Measurements from ENCODE around the gene MIER1.
A peak's percentile ranks its signal among the peaks of the same experiment; 100 is the strongest.

MIER1 gene

GRCh38 chr1:66993076-66993475 lies 68.3 kb downstream of the MIER1 start:
- H3K9me2 ChIP-seq (replicated peaks; ENCODE audit: insufficient read depth, low read length), result no peaks in the 10 kb centered on the region
- H4K20me1 ChIP-seq (ENCODE audit: low read depth, low read length), result no peaks in the 10 kb centered on the region
- no peaks in the 10 kb centered on the region for H3K27me3 ChIP-seq (ENCODE audit: low read length)
- no peak overlapping the region for H3K27ac ChIP-seq (ENCODE audit: low read depth, low read length)
- H3K9me3 ChIP-seq (ENCODE audit: insufficient read depth, low read length), result no peaks in the 10 kb centered on the region
- no peak overlapping the region for H3K4me3 ChIP-seq (ENCODE audit: insufficient read depth, low read length, poor library complexity, severe bottlenecking)
- no peaks in the 10 kb centered on the region for H3K79me2 ChIP-seq (ENCODE audit: insufficient read depth, low read length)
- H3F3A ChIP-seq (ENCODE audit: insufficient read depth), result peaks cover 11% of the 10 kb centered on the region
- TF ChIP-seq EZH2phosphoT487 (conservative IDR thresholded peaks at IDR 0.05; ENCODE audit: low read length) (no peak), CTCF (IDR thresholded peaks at IDR 0.05; ENCODE audit: insufficient read depth, low read length, poor library complexity, severe bottlenecking) (no peak)
- H3K4me2 ChIP-seq (ENCODE audit: low read depth, low read length, poor library complexity, severe bottlenecking), result no peak overlapping the region
- no peak overlapping the region for H2AFZ ChIP-seq (ENCODE audit: low read depth, low read length, severe bottlenecking)
- H3K9ac ChIP-seq (ENCODE audit: low read length), result no peak overlapping the region
- no peaks in the 10 kb centered on the region for H3K36me3 ChIP-seq (ENCODE audit: low read length)

GRCh38 chr1:66996018-66996682 lies 71.4 kb downstream of the MIER1 start:
- Histone ChIP-seq H3K9me3 (ENCODE audit: insufficient read depth, low read length) (no peaks in the 10 kb centered on the region), H3K79me2 (ENCODE audit: insufficient read depth, low read length) (no peaks in the 10 kb centered on the region), H3K4me2 (ENCODE audit: low read depth, low read length, poor library complexity, severe bottlenecking) (peak overlapping the region; percentile 7), H3F3A (ENCODE audit: insufficient read depth) (no peaks in the 10 kb centered on the region; the same call in 1 of the 2 replicates), H3K9ac (ENCODE audit: low read length) (no peak overlapping the region), H3K27me3 (ENCODE audit: low read length) (no peaks in the 10 kb centered on the region), H4K20me1 (ENCODE audit: low read depth, low read length) (no peaks in the 10 kb centered on the region), H3K9me2 (replicated peaks; ENCODE audit: insufficient read depth, low read length) (no peaks in the 10 kb centered on the region), H3K27ac (ENCODE audit: low read depth, low read length) (no peak overlapping the region), H3K36me3 (ENCODE audit: low read length) (no peaks in the 10 kb centered on the region), H3K4me3 (ENCODE audit: insufficient read depth, low read length, poor library complexity, severe bottlenecking) (no peak overlapping the region), H2AFZ (ENCODE audit: low read depth, low read length, severe bottlenecking) (no peak overlapping the region)
- TF ChIP-seq EZH2phosphoT487 (conservative IDR thresholded peaks at IDR 0.05; ENCODE audit: low read length) (no peak), CTCF (IDR thresholded peaks at IDR 0.05; ENCODE audit: insufficient read depth, low read length, poor library complexity, severe bottlenecking) (peak; percentile 89)

GRCh38 chr1:66998972-66999371 lies 74.2 kb downstream of the MIER1 start:
- Histone ChIP-seq H3F3A (ENCODE audit: insufficient read depth) (no peaks in the 10 kb centered on the region), H3K9me2 (replicated peaks; ENCODE audit: insufficient read depth, low read length) (no peaks in the 10 kb centered on the region), H2AFZ (ENCODE audit: low read depth, low read length, severe bottlenecking) (no peak overlapping the region), H4K20me1 (ENCODE audit: low read depth, low read length) (no peaks in the 10 kb centered on the region), H3K36me3 (ENCODE audit: low read length) (no peaks in the 10 kb centered on the region), H3K27me3 (ENCODE audit: low read length) (no peaks in the 10 kb centered on the region), H3K4me3 (ENCODE audit: insufficient read depth, low read length, poor library complexity, severe bottlenecking) (no peak overlapping the region), H3K9me3 (ENCODE audit: insufficient read depth, low read length) (no peaks in the 10 kb centered on the region), H3K27ac (ENCODE audit: low read depth, low read length) (no peak overlapping the region), H3K4me2 (ENCODE audit: low read depth, low read length, poor library complexity, severe bottlenecking) (no peak overlapping the region), H3K9ac (ENCODE audit: low read length) (no peak overlapping the region), H3K79me2 (ENCODE audit: insufficient read depth, low read length) (no peaks in the 10 kb centered on the region)
- TF ChIP-seq CTCF (IDR thresholded peaks at IDR 0.05; ENCODE audit: insufficient read depth, low read length, poor library complexity, severe bottlenecking), result no peak
- TF ChIP-seq EZH2phosphoT487 (conservative IDR thresholded peaks at IDR 0.05; ENCODE audit: low read length), result no peak

Data from SU-DHL-6 (cell line).